Caco-2 (cell line): ENCODE results near the gene SRP9. TPM values are rescaled to one million over a fixed set of nuclear protein-coding genes. Genes with fewer than 3 reads are reported as not detected.

Experiments
- BruUV-seq: library from RNA; stranded (reverse); fragments of 400-500 nt; replicated peaks from 2 replicates; lab custom pipeline; 2021; lab: Mats Ljungman, UMichigan
- CTCF ChIA-PET: fragments of 300-600 bp; sonication (Branson Sonifier 250); formaldehyde crosslinking; loops from one replicate; lab custom pipeline; 2022; ENCODE audit warnings: antibody characterized with exemption; lab: Charles Lee
- POLR2A ChIA-PET: fragments of 300-600 bp; sonication (Branson Sonifier 250); formaldehyde crosslinking; loops from one replicate; lab custom pipeline; 2022; ENCODE audit warnings: antibody characterized with exemption; lab: Charles Lee
- DNase-seq, 2 experiments: peaks; one replicate each; pipeline versions ENCODE4 v3.0.0 to v3.0.0-alpha.2; 2020 to 2022
- H3K27me3 ChIP-seq: replicated peaks from 2 replicates; pipeline ENCODE4 v1.6.0; 2011; ENCODE audit warnings: low read length; ENCODE audit not compliant: control insufficient read depth, insufficient read depth
- H3K36me3 ChIP-seq: 2 replicates; pipeline ENCODE4 v1.5.1; 2011; ENCODE audit warnings: low read length; ENCODE audit not compliant: control insufficient read depth, insufficient read depth
- H3K4me1 ChIP-seq: fragments of 250-450 bp; sonication (Bioruptor Pico); 2 replicates; pipeline ENCODE4 v1.5.1; 2020; ENCODE audit warnings: mild to moderate bottlenecking
- H3K4me3 ChIP-seq: 2 replicates; pipeline ENCODE4 v1.5.1; 2011; ENCODE audit warnings: low read depth, mild to moderate bottlenecking, control low read depth, low read length
- H3K9me3 ChIP-seq: fragments of 250-450 bp; sonication (Bioruptor Pico); 2 replicates; pipeline ENCODE4 v1.5.1; 2020; ENCODE audit warnings: mild to moderate bottlenecking, moderate library complexity
- H3K27ac Mint-ChIP-seq: one replicate; pipeline ENCODE4 v1.8.0; 2022; ENCODE audit warnings: mixed read lengths; ENCODE audit not compliant: unreplicated experiment
- H3K27me3 Mint-ChIP-seq: one replicate; pipeline ENCODE4 v1.8.0; 2022; ENCODE audit warnings: mixed read lengths; ENCODE audit not compliant: insufficient read depth, unreplicated experiment
- H3K36me3 Mint-ChIP-seq: one replicate; pipeline ENCODE4 v1.8.0; 2022; ENCODE audit warnings: mild to moderate bottlenecking, mixed read lengths; ENCODE audit not compliant: insufficient read depth, unreplicated experiment
- H3K4me1 Mint-ChIP-seq: one replicate; pipeline ENCODE4 v1.8.0; 2022; ENCODE audit warnings: low read depth, mixed read lengths; ENCODE audit not compliant: unreplicated experiment
- H3K4me3 Mint-ChIP-seq: one replicate; pipeline ENCODE4 v1.8.0; 2022; ENCODE audit warnings: mild to moderate bottlenecking, moderate library complexity, mixed read lengths; ENCODE audit not compliant: unreplicated experiment
- H3K9me3 Mint-ChIP-seq: one replicate; pipeline ENCODE4 v1.8.0; 2022; ENCODE audit warnings: mixed read lengths; ENCODE audit not compliant: unreplicated experiment
- intact Hi-C: fragments of 100-400 bp; cut with micrococcal nuclease; formaldehyde crosslinking; loops from one replicate; pipeline ENCODE4 v1.10.0; 2022; ENCODE audit not compliant: unreplicated experiment
- total RNA-seq: library from RNA; stranded (reverse); gene quantifications from 2 replicates; pipeline ENCODE4 v1.2.3, GENCODE V29; 2022
- TF ChIP-seq, protein P1 (sequence below), 2 experiments: fragments of 200-600 bp in 1 of 2; IDR thresholded peaks; 1 replicate in 1 of 2; 2 replicates in 1 of 2; pipeline versions ENCODE4 v1.5.1 to v1.8.0; 2011 to 2022; ENCODE audit warnings: antibody characterized with exemption in 1 of 2, control low read depth in 1 of 2, inconsistent platforms in 1 of 2, low read depth in 1 of 2, low read length in 1 of 2, mild to moderate bottlenecking in 1 of 2, moderate library complexity in 1 of 2; ENCODE audit not compliant: insufficient read depth in 1 of 2, severe bottlenecking in 1 of 2, unreplicated experiment in 1 of 2

Gene SRP9
- total RNA-seq, 1 experiment from 2014 or later, result 261 TPM

DNA sequence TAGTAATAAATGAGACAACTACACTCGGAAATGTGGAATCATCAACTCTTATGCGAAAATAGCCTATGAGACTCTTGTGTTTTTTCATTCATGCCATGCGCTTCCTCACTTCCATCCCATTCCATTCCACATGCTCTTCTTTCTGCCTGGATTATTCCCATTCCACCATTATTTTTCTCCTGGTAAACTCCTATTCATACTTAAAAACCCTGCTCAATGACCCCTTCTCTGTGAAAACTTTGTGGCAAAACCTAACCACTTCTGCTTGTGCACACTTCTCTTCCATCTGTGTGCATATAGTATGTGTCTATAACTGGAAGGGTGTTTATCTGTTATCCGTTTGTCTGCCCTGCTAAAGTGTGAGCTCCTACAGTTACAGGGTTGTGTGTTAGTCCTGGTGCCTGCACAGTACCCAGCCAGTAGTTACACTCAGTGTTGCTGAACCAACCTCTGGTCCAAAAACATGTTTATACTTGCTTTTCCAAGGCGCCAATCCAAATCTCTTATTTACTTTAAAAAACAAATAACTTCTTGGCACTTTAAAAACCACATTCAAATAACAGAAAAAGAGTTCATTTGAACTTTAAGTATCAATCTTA lies 43.0 kb downstream of the SRP9 start:
- TF ChIP-seq, protein P1, sequence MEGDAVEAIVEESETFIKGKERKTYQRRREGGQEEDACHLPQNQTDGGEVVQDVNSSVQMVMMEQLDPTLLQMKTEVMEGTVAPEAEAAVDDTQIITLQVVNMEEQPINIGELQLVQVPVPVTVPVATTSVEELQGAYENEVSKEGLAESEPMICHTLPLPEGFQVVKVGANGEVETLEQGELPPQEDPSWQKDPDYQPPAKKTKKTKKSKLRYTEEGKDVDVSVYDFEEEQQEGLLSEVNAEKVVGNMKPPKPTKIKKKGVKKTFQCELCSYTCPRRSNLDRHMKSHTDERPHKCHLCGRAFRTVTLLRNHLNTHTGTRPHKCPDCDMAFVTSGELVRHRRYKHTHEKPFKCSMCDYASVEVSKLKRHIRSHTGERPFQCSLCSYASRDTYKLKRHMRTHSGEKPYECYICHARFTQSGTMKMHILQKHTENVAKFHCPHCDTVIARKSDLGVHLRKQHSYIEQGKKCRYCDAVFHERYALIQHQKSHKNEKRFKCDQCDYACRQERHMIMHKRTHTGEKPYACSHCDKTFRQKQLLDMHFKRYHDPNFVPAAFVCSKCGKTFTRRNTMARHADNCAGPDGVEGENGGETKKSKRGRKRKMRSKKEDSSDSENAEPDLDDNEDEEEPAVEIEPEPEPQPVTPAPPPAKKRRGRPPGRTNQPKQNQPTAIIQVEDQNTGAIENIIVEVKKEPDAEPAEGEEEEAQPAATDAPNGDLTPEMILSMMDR (IDR thresholded peaks at IDR 0.05; ENCODE audit: insufficient read depth in 1 of 2, low read depth in 1 of 2, low read length in 1 of 2, severe bottlenecking in 1 of 2, unreplicated experiment in 1 of 2), result no peak
- ChIA-PET POLR2A (no interaction called here), CTCF (interaction anchor here (0.6 kb wide), 1 partner anchor 11 kb away, joined by 3 read pairs; the partner anchor contains the start of gene EPHX1)
- Histone ChIP-seq H3K4me1 (peaks cover 13% of the 10 kb centered on the region), H3K9me3 (no peaks in the 10 kb centered on the region), H3K4me3 (no peak overlapping the region), H3K36me3 (no peaks in the 10 kb centered on the region), H3K27me3 (no peaks in the 10 kb centered on the region)
- peaks cover 7% of the 10 kb centered on the region for H3K4me1 Mint-ChIP-seq
- no TSS peak for BruUV-seq
- H3K9me3 Mint-ChIP-seq, result no peaks in the 10 kb centered on the region
- no peaks in the 10 kb centered on the region for H3K27me3 Mint-ChIP-seq
- no peak overlapping the region for H3K4me3 Mint-ChIP-seq
- peaks cover 6% of the 10 kb centered on the region for H3K36me3 Mint-ChIP-seq
- intact Hi-C loops, result no loop called here
- no peak for DNase-seq
- H3K27ac Mint-ChIP-seq, result no peak overlapping the region

DNA sequence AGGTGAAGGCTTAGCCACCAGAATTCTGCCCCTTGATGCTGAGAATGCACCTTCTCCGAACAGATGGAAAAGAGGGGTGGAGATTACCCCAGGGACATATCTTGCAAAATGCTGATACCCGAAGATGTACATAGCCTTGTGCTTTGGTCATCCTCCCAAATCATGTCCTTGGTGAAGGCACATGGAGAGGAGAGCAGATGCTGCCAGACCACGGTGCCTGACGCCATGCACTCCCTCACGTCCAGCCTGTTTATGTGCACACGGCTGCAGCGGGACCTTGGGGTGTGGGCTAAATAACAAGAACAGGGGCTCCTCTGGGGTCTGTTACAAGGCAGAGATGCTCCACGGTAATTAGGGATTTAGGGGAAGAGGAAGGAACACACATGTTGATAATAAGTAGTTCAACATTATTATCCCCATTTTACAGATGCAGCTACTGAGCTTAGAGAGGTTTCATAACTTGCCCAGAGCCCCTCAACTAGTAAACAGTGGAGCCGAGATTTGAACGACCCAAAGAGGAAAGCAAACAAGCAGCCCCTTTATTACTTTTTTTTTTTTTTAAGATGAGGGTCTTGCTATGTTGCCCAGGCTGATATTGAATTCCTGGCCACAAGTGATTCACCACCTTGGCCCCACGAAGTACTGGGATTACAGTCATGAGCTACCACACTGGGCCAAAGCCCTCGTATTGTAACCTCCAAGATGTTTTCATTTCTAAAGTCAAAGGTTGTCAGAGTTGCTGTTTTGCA lies 45.2 kb downstream of the SRP9 start:
- Histone ChIP-seq H3K36me3 (no peaks in the 10 kb centered on the region), H3K9me3 (no peaks in the 10 kb centered on the region), H3K4me3 (no peak overlapping the region), H3K27me3 (no peaks in the 10 kb centered on the region), H3K4me1 (peaks cover 15% of the 10 kb centered on the region)
- CTCF ChIA-PET, result no interaction called here
- Mint-ChIP-seq H3K4me3 (no peak overlapping the region), H3K4me1 (peaks cover 7% of the 10 kb centered on the region), H3K27ac (no peak overlapping the region), H3K27me3 (no peaks in the 10 kb centered on the region), H3K9me3 (no peaks in the 10 kb centered on the region), H3K36me3 (no peaks in the 10 kb centered on the region)
- intact Hi-C loops, result no loop called here
- POLR2A ChIA-PET, result no interaction called here
- no TSS peak for BruUV-seq
- DNase-seq, result no peak
- TF ChIP-seq, protein P1 (IDR thresholded peaks at IDR 0.05; ENCODE audit: insufficient read depth in 1 of 2, low read depth in 1 of 2, low read length in 1 of 2, severe bottlenecking in 1 of 2, unreplicated experiment in 1 of 2), result no peak

DNA sequence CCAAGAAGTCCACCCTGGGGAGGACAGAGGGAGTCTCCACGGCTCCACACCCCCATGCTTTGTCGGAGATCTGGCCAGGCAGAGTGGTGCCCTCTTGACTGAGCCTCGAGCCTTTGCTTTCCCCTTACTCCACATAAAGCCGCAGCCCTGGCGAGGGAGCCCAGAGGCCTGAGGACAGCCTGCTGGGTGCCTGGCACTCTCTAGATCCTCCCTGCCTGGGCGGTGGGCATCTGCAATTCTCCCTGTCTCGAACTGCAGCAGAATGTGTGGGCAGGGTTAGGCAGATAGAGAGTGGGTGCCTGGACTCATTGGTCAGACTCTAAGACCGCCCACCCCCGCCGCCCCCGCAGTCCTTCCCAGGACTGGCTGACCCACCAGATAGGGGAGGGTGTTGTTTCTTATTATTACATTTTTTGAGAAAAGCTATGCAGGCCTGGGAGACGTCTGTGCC lies 46.2 kb downstream of the SRP9 start:
- H3K36me3 ChIP-seq, result no peaks in the 10 kb centered on the region
- BruUV-seq, result no TSS peak
- ChIA-PET CTCF (interaction anchor here (0.5 to 0.7 kb wide), 2 partner anchors 59 to 381 kb away, joined by 3 to 6 read pairs; partner anchors contain the start of gene TMEM63A), POLR2A (no interaction called here)
- no peaks in the 10 kb centered on the region for H3K9me3 ChIP-seq
- H3K9me3 Mint-ChIP-seq, result no peaks in the 10 kb centered on the region
- H3K27ac Mint-ChIP-seq, result no peak overlapping the region
- H3K4me1 Mint-ChIP-seq, result peaks cover 7% of the 10 kb centered on the region
- H3K27me3 Mint-ChIP-seq, result no peaks in the 10 kb centered on the region
- intact Hi-C loops, result no loop called here
- H3K36me3 Mint-ChIP-seq, result no peaks in the 10 kb centered on the region
- peaks cover 15% of the 10 kb centered on the region for H3K4me1 ChIP-seq
- H3K27me3 ChIP-seq, result no peaks in the 10 kb centered on the region
- no peak overlapping the region for H3K4me3 Mint-ChIP-seq
- TF ChIP-seq, protein P1 (IDR thresholded peaks at IDR 0.05; ENCODE audit: insufficient read depth in 1 of 2, low read depth in 1 of 2, low read length in 1 of 2, severe bottlenecking in 1 of 2, unreplicated experiment in 1 of 2), result no peak
- no peak overlapping the region for H3K4me3 ChIP-seq
- no peak for DNase-seq
